Endothelial cell of umbilical vein (primary cell): ENCODE measurements around the gene RAB11FIP3. TPM values are rescaled to one million over a fixed set of nuclear protein-coding genes. Genes with fewer than 3 reads are reported as not detected.

Source experiments
- BruUV-seq: library from RNA; stranded (reverse); fragments of 400-500 nt; replicated peaks from 2 replicates; lab custom pipeline; 2021; lab: Mats Ljungman, UMichigan
- CTCF ChIA-PET: fragments of 300-600, 350-600 bp; sonication (Branson Sonifier 250); formaldehyde crosslinking; loops from one replicate; lab custom pipeline; 2021; ENCODE audit warnings: antibody characterized with exemption, inconsistent platforms; lab: Charles Lee
- POLR2A ChIA-PET: fragments of 300-600, 350-600 bp; sonication (Branson Sonifier 250); formaldehyde crosslinking; loops from one replicate; lab custom pipeline; 2021; ENCODE audit warnings: antibody characterized with exemption, inconsistent platforms; lab: Charles Lee
- DNase-seq: peaks from one replicate; pipeline ENCODE4 v3.0.0-alpha.2; 2011; ENCODE audit warnings: low read depth, low spot score
- FAIRE-seq: peaks from 2 replicates; lab custom pipeline; 2011; peaks lifted over from hg19 to GRCh38; lab: Jason Lieb, UNC
- H2AFZ ChIP-seq: 2 replicates; pipeline ENCODE4 v1.6.0; 2012; ENCODE audit warnings: low read depth, low read length, control low read depth, inconsistent platforms
- H3K27ac ChIP-seq: 2 replicates; pipeline ENCODE4 v1.5.1; 2011; ENCODE audit warnings: low read depth, mild to moderate bottlenecking, control low read depth, low read length, moderate library complexity; ENCODE audit not compliant: insufficient read depth
- H3K27me3 ChIP-seq, 2 experiments: 2 replicates each; pipeline versions ENCODE4 v1.6.0 to v1.6.1; 2011; ENCODE audit warnings: low read length in 2 of 2, mixed read lengths in 1 of 2; ENCODE audit not compliant: control insufficient read depth in 2 of 2, insufficient read depth in 2 of 2
- H3K36me3 ChIP-seq, 2 experiments: 2 replicates in 1 of 2; 3 replicates in 1 of 2; pipeline ENCODE4 v1.5.1; 2011; ENCODE audit warnings: low read length in 2 of 2, mild to moderate bottlenecking in 1 of 2, moderate library complexity in 1 of 2; ENCODE audit not compliant: control insufficient read depth in 2 of 2, insufficient read depth in 2 of 2; ENCODE audit errors: extremely low read depth in 1 of 2
- H3K4me1 ChIP-seq: 3 replicates; pipeline ENCODE4 v1.5.1; 2011; ENCODE audit warnings: mild to moderate bottlenecking, low read length; ENCODE audit not compliant: control insufficient read depth, insufficient read depth; ENCODE audit errors: extremely low read depth
- H3K4me2 ChIP-seq: 2 replicates; pipeline ENCODE4 v1.6.1; 2011; ENCODE audit warnings: low read length, control low read depth, mixed read lengths; ENCODE audit not compliant: insufficient read depth
- H3K4me3 ChIP-seq, 3 experiments: fragments of 200-600 bp in 1 of 3; sonication (generic), shearing (Covaris generic) in 1 of 3; replicated peaks in 1 of 3; 2 replicates each; pipeline ENCODE4 v1.5.1; 2011 to 2016; ENCODE audit warnings: control low read depth in 3 of 3, low read length in 3 of 3, mild to moderate bottlenecking in 2 of 3, inconsistent platforms in 1 of 3, low read depth in 1 of 3, moderate library complexity in 1 of 3; ENCODE audit not compliant: insufficient read depth in 1 of 3
- H3K79me2 ChIP-seq: 2 replicates; pipeline ENCODE4 v1.6.0; 2012; ENCODE audit warnings: low read length, inconsistent platforms; ENCODE audit not compliant: control insufficient read depth, insufficient read depth
- H3K9ac ChIP-seq: replicated peaks from 2 replicates; pipeline ENCODE3; 2011; ENCODE audit warnings: low read length, control low read depth; ENCODE audit not compliant: insufficient read depth; ENCODE audit errors: extremely low read depth
- H3K9me1 ChIP-seq: replicated peaks from 3 replicates; pipeline ENCODE4 v1.6.0; 2011; ENCODE audit warnings: mild to moderate bottlenecking, low read length; ENCODE audit not compliant: control insufficient read depth, insufficient read depth; ENCODE audit errors: extremely low read depth
- H3K9me3 ChIP-seq: replicated peaks from 2 replicates; pipeline ENCODE4 v1.5.1; 2012; ENCODE audit warnings: low read length, inconsistent platforms; ENCODE audit not compliant: control insufficient read depth, insufficient read depth
- H4K20me1 ChIP-seq: replicated peaks from 2 replicates; pipeline ENCODE3; 2011; ENCODE audit warnings: mild to moderate bottlenecking, low read length; ENCODE audit not compliant: control insufficient read depth, insufficient read depth; ENCODE audit errors: extremely low read depth
- CTCF ChIP-seq, 2 donors: IDR thresholded peaks; 1 replicate in 1 of 2; 2 replicates in 1 of 2; pipeline ENCODE4 v1.5.1; 2011; ENCODE audit warnings: low read length in 2 of 2, mild to moderate bottlenecking in 2 of 2, moderate library complexity in 2 of 2, control low read depth in 1 of 2, inconsistent platforms in 1 of 2, low read depth in 1 of 2; ENCODE audit not compliant: insufficient read depth in 1 of 2; ENCODE audit errors: extremely low read depth in 1 of 2
- EZH2 ChIP-seq: IDR thresholded peaks from 2 replicates; pipeline ENCODE4 v1.6.1; 2012; ENCODE audit warnings: borderline replicate concordance, low read depth, mild to moderate bottlenecking, moderate library complexity, low read length, inconsistent platforms; ENCODE audit not compliant: severe bottlenecking
- FOS ChIP-seq: IDR thresholded peaks from 2 replicates; pipeline ENCODE4 v1.6.1; 2011; ENCODE audit warnings: mild to moderate bottlenecking, low read length, moderate library complexity, borderline replicate concordance; ENCODE audit not compliant: insufficient read depth
- GATA2 ChIP-seq: IDR thresholded peaks from 2 replicates; pipeline ENCODE4 v1.7.0; 2011; ENCODE audit warnings: low read depth, mild to moderate bottlenecking, moderate library complexity, mixed read lengths, low read length; ENCODE audit not compliant: insufficient read length, insufficient read depth
- JUN ChIP-seq: IDR thresholded peaks from 2 replicates; pipeline ENCODE4 v1.6.1; 2011; ENCODE audit warnings: borderline replicate concordance, low read depth; ENCODE audit not compliant: insufficient read length, insufficient read depth
- MAX ChIP-seq: IDR thresholded peaks from 2 replicates; pipeline ENCODE4 v1.6.1; 2011; ENCODE audit not compliant: insufficient read depth, insufficient read length
- MYC ChIP-seq: IDR thresholded peaks from one replicate; pipeline ENCODE4 v1.6.1; 2011; ENCODE audit warnings: mild to moderate bottlenecking, low read depth, low read length
- POLR2A ChIP-seq: IDR thresholded peaks from 2 replicates; pipeline ENCODE4 v1.6.1; 2012; ENCODE audit warnings: low read depth, mild to moderate bottlenecking, control low read depth, low read length
- POLR2AphosphoS5 ChIP-seq: IDR thresholded peaks from 2 replicates; pipeline ENCODE4 v1.6.1; 2012; ENCODE audit warnings: low read depth, mild to moderate bottlenecking, control low read depth, low read length, moderate library complexity; ENCODE audit not compliant: insufficient read depth
- dilution Hi-C: fragments of 300-500 bp; cut with MboI; formaldehyde crosslinking; loops from one replicate; pipeline ENCODE4 v1.15.0; 2019; ENCODE audit warnings: low sequenced_read_pairs; ENCODE audit not compliant: extremely low pct_ligation_motif_present
- intact Hi-C: fragments of 100-400 bp; cut with micrococcal nuclease; formaldehyde crosslinking; loops from one replicate; pipeline ENCODE4 v1.10.0; 2022
- polyA plus RNA-seq, 4 experiments: library from polyadenylated mRNA; depleted of rRNA in 3 of 4; stranded (reverse) in 3 of 4; unstranded in 1 of 4; fragments of >200 nt; gene quantifications; 2 replicates each; pipeline versions ENCODE4 v1.2.1 to v1.2.3, GENCODE V29; 2011 to 2012; ENCODE audit warnings: missing spikeins in 1 of 4
- total RNA-seq: library from RNA; stranded (reverse); gene quantifications from 2 replicates; pipeline ENCODE4 v1.2.3, GENCODE V29; 2021

RAB11FIP3 gene
- total and polyA plus RNA-seq, 2 donors (not counting 3 experiments of a cell fraction or from before 2014, with no cell fraction given) = 20.5 to 75.9 TPM

- dilution Hi-C loops = no loop called here
- Histone ChIP-seq H3K9me3 (no peaks in the 10 kb centered on the region), H3K36me3 (peaks cover 0 to 11% of the 10 kb centered on the region in 2 experiments), H3K9ac (no peak overlapping the region), H3K9me1 (no peaks in the 10 kb centered on the region), H2AFZ (no peak overlapping the region), H3K4me1 (peaks cover 7% of the 10 kb centered on the region), H3K4me3 (no peak overlapping the region), H3K4me2 (no peak overlapping the region), H4K20me1 (no peaks in the 10 kb centered on the region), H3K79me2 (no peaks in the 10 kb centered on the region), H3K27ac (no peak overlapping the region), H3K27me3 (no peaks in the 10 kb centered on the region)
- BruUV-seq = no TSS peak
- intact Hi-C loops = no loop called here
- ChIA-PET CTCF (interaction anchor here (0.8 kb wide), 1 partner anchor 93 kb away, joined by 3 read pairs; no protein-coding TSS in a partner anchor), POLR2A (no interaction called here)
- TF ChIP-seq POLR2AphosphoS5 (no peak), EZH2 (no peak), MAX (no peak), FOS (no peak), POLR2A (no peak), JUN (no peak), GATA2 (no peak)
- FAIRE-seq = no peak
- no peak for DNase-seq
Observed at GRCh38 chr16:512802-513201, 87.4 kb downstream of the RAB11FIP3 start.

- intact Hi-C loops = no loop called here
Observed at GRCh38 chr16:513950-514349, 88.5 kb downstream of the RAB11FIP3 start.

More at GRCh38 chr16:513950-514349, 88.5 kb downstream of the RAB11FIP3 start:
- H2AFZ ChIP-seq = no peak overlapping the region
- no peaks in the 10 kb centered on the region for H3K79me2 ChIP-seq
- H4K20me1 ChIP-seq = no peaks in the 10 kb centered on the region
- no peak overlapping the region for H3K27ac ChIP-seq
- FAIRE-seq = no peak
- POLR2A ChIA-PET = no interaction called here
- no peaks in the 10 kb centered on the region for H3K27me3 ChIP-seq
- CTCF ChIA-PET = interaction anchor here (1.3 kb wide), 1 partner anchor 8 kb away, joined by 3 read pairs; no protein-coding TSS in a partner anchor
- TF ChIP-seq EZH2 = no peak
- no peak for TF ChIP-seq CTCF (IDR thresholded peaks at IDR 0.05; ENCODE audit: extremely low read depth in 1 of 2, insufficient read depth in 1 of 2, low read depth in 1 of 2, low read length in 2 of 2)
- TF ChIP-seq GATA2 = no peak
- TF ChIP-seq POLR2A = no peak
- no peak for TF ChIP-seq POLR2AphosphoS5
- TF ChIP-seq MYC = no peak
- TF ChIP-seq MAX = no peak
- no peak for TF ChIP-seq JUN
- TF ChIP-seq FOS = no peak
- dilution Hi-C loops = no loop called here
- BruUV-seq = no TSS peak
- H3K4me1 ChIP-seq = peaks cover 7% of the 10 kb centered on the region
- no peak for DNase-seq
- no peak overlapping the region for H3K4me3 ChIP-seq
- no peak overlapping the region for H3K4me2 ChIP-seq
- no peaks in the 10 kb centered on the region for H3K9me3 ChIP-seq
- H3K9me1 ChIP-seq = no peaks in the 10 kb centered on the region
- H3K9ac ChIP-seq = no peak overlapping the region
- H3K36me3 ChIP-seq = peaks cover 0 to 11% of the 10 kb centered on the region in 2 experiments
